K562 (cell line): ENCODE results near the gene CORO6. TPM values are rescaled to one million over a fixed set of nuclear protein-coding genes. Genes with fewer than 3 reads are reported as not detected.
A peak's percentile ranks its signal among the peaks of the same experiment; 100 is the strongest.

Source experiments
- ATAC-seq: fragments of 200-7000 bp; cut with Tn5 transposase; 3 replicates; pipeline ENCODE4 v1.9.1; 2020; ENCODE audit warnings: moderate library complexity
- BruUV-seq: library from RNA; stranded (reverse); fragments of 400-500 nt; replicated peaks from 2 replicates; lab custom pipeline; 2021; lab: Mats Ljungman, UMichigan
- CTCF ChIA-PET: fragments of 300-600 bp; formaldehyde crosslinking; extraction: SDS; loops from one replicate; lab custom pipeline; 2021; ENCODE audit warnings: low intra/inter-chr PET ratio; lab: Yijun Ruan, JAX
- POLR2A ChIA-PET: fragments of 300-600, 350-650 bp; sonication (Branson Sonifier 250); formaldehyde crosslinking; extraction: SDS; loops from one replicate; lab custom pipeline; 2021; ENCODE audit warnings: antibody characterized with exemption, inconsistent platforms; lab: Yijun Ruan, JAX
- DNase-seq, 4 experiments: peaks; one replicate each; pipeline versions ENCODE4 v3.0.0 to v3.0.0-alpha.2; 2011 to 2018; ENCODE audit warnings: low spot score in 3 of 4, mixed read lengths in 3 of 4; ENCODE audit errors: extremely low read depth in 1 of 4
- FAIRE-seq: peaks from 2 replicates; lab custom pipeline; 2011; peaks lifted over from hg19 to GRCh38; lab: Jason Lieb, UNC
- H2AFZ ChIP-seq: 2 replicates; pipeline ENCODE4 v1.6.0; 2011; ENCODE audit warnings: low read depth, low read length, control low read depth, inconsistent platforms
- H3K27ac ChIP-seq: fragments of 200-600 bp; 3 replicates; pipeline ENCODE4 v1.8.0; 2011; ENCODE audit warnings: low read depth, mild to moderate bottlenecking, control low read depth, inconsistent platforms, low read length, moderate library complexity, mixed read lengths; ENCODE audit errors: extremely low read depth
- H3K27me3 ChIP-seq, 2 experiments: fragments of 300-600 bp in 1 of 2; 2 replicates in 1 of 2; 3 replicates in 1 of 2; pipeline versions ENCODE4 v1.6.0 to v1.8.0; 2011; ENCODE audit warnings: inconsistent platforms in 2 of 2, low read length in 2 of 2, mild to moderate bottlenecking in 1 of 2, mixed read lengths in 1 of 2, moderate library complexity in 1 of 2; ENCODE audit not compliant: control insufficient read depth in 2 of 2, insufficient read depth in 2 of 2
- H3K36me3 ChIP-seq: fragments of 300-600 bp; 3 replicates; pipeline ENCODE4 v1.8.0; 2011; ENCODE audit warnings: mild to moderate bottlenecking, low read length, inconsistent platforms; ENCODE audit not compliant: control insufficient read depth, insufficient read depth
- H3K4me1 ChIP-seq, 2 experiments: fragments of 200-600 bp in 1 of 2; replicated peaks in 1 of 2; 2 replicates in 1 of 2; 3 replicates in 1 of 2; pipeline versions ENCODE4 v1.5.1 to v1.8.0; 2011; ENCODE audit warnings: inconsistent platforms in 2 of 2, low read length in 2 of 2, mild to moderate bottlenecking in 1 of 2, mixed read lengths in 1 of 2, moderate library complexity in 1 of 2; ENCODE audit not compliant: control insufficient read depth in 2 of 2, insufficient read depth in 2 of 2
- H3K4me2 ChIP-seq: 2 replicates; pipeline ENCODE4 v1.6.1; 2011; ENCODE audit warnings: low read length, control low read depth, inconsistent platforms, mixed read lengths; ENCODE audit not compliant: insufficient read depth
- H3K4me3 ChIP-seq: fragments of 200-600 bp; sonication (generic), shearing (Covaris generic); 2 replicates; pipeline ENCODE4 v1.5.1; 2016; ENCODE audit warnings: control low read depth, inconsistent platforms
- H3K79me2 ChIP-seq: fragments of 200-600 bp; 3 replicates; pipeline ENCODE4 v1.8.0; 2011; ENCODE audit warnings: low read length, inconsistent platforms; ENCODE audit not compliant: control insufficient read depth, insufficient read depth
- H3K9ac ChIP-seq, 2 experiments: 2 replicates each; pipeline versions ENCODE4 v1.6.0 to v1.6.1; 2011; ENCODE audit warnings: low read depth in 2 of 2, low read length in 2 of 2, control low read depth in 1 of 2, inconsistent platforms in 1 of 2, mild to moderate bottlenecking in 1 of 2, mixed read lengths in 1 of 2; ENCODE audit not compliant: insufficient read depth in 1 of 2
- H3K9me1 ChIP-seq: one replicate; pipeline ENCODE4 v1.6.0; 2011; ENCODE audit warnings: inconsistent platforms, mild to moderate bottlenecking, low read length, moderate library complexity; ENCODE audit not compliant: control insufficient read depth, insufficient read depth
- H3K9me3 ChIP-seq: replicated peaks from 2 replicates; pipeline ENCODE4 v1.5.1; 2011; ENCODE audit warnings: low read depth, low read length, inconsistent platforms; ENCODE audit not compliant: control insufficient read depth, insufficient read depth
- H4K20me1 ChIP-seq: replicated peaks from 2 replicates; pipeline ENCODE4 v1.6.1; 2011; ENCODE audit warnings: low read length, inconsistent platforms, mixed read lengths; ENCODE audit not compliant: control insufficient read depth, insufficient read depth
- ARID3B ChIP-seq: fragments of 250-450 bp; sonication (Bioruptor Pico); IDR thresholded peaks from 2 replicates; pipeline ENCODE4 v1.4.0; 2020; ENCODE audit warnings: borderline replicate concordance
- RBFOX2 ChIP-seq: fragments of 200-400 bp; formaldehyde crosslinking; IDR thresholded peaks from 2 replicates; pipeline ENCODE4 v1.6.1; 2017; ENCODE audit warnings: low read depth, mild to moderate bottlenecking, low read length, moderate library complexity
- WGBS: fragments of 100-300 bp; shearing (Covaris generic); methylation state at CpG from one replicate; pipeline ENCODE4 v1.1.6; 2016; ENCODE audit warnings: low coverage, mixed read lengths; ENCODE audit not compliant: insufficient coverage; ENCODE audit errors: missing lambda C conversion rate; 5-methylcytosine and 5-hydroxymethylcytosine counted together
- in situ Hi-C: fragments of 300-500 bp; cut with MboI; formaldehyde crosslinking; loops from 4 replicates; pipeline ENCODE4 v1.15.0; 2018; ENCODE audit warnings: inconsistent platforms, mixed read lengths
- intact Hi-C: fragments of 100-400 bp; cut with micrococcal nuclease; formaldehyde crosslinking; loops from 2 replicates; pipeline ENCODE4 v1.14.2; 2022
- polyA plus RNA-seq, 8 experiments: library from polyadenylated mRNA; depleted of rRNA in 4 of 8; stranded (reverse) in 5 of 8; unstranded in 3 of 8; fragments of >200 nt; fragmentation: Nextera tagmentation in 2 of 8; fragmentation: Illumina TruSeq in 1 of 8; extraction: Ambion mirVana in 2 of 8; extraction: Trizol in 1 of 8; gene quantifications; 2 replicates each; pipeline versions ENCODE4 v1.2.1 to v1.2.3, GENCODE V29; 2011 to 2014; ENCODE audit warnings: inconsistent platforms in 1 of 8, missing spikeins in 1 of 8
- small RNA-seq: library from RNA; depleted of rRNA; stranded (forward); fragments of <200 nt; gene quantifications from one replicate; pipeline ENCODE3, GENCODE V24; 2014
- total RNA-seq, 7 experiments: library from RNA; depleted of rRNA in 6 of 7; stranded (reverse); fragments of >200 nt in 6 of 7; fragmentation: Illumina TruSeq in 2 of 7; extraction: Trizol in 2 of 7; gene quantifications; 2 replicates each; pipeline versions ENCODE4 v1.2.1 to v1.2.3, GENCODE V29; 2011 to 2021; ENCODE audit warnings: low replicate concordance in 1 of 7

Gene CORO6
- total and polyA plus RNA-seq, 9 of the 15 experiments (the other 6 are each of a cell fraction or from before 2014, with no cell fraction given) = 0.04 to 11.9 (median 2.4) TPM

GRCh38 chr17:29565643-29566472 is 56.9 kb downstream of the CORO6 start:
- H3K9me3 ChIP-seq = no peaks in the 10 kb centered on the region
- H3K27ac ChIP-seq = no peak overlapping the region
- H3K4me2 ChIP-seq = no peak overlapping the region
- no peaks in the 10 kb centered on the region for H3K36me3 ChIP-seq
- 85% methylated on average over 25 of the region's 55 CpGs for WGBS
- TF ChIP-seq RBFOX2 (0 out of 2 replicates have a peak, but pooled peaks have one; percentile 16), ARID3B (CRISPR knock-in tag) (no peak)
- FAIRE-seq (no peak), DNase-seq (no peak), ATAC-seq (no peak)
- ChIA-PET POLR2A (interaction anchor here (0.7 kb wide), 1 partner anchor 11 kb away, joined by 3 read pairs; no protein-coding TSS in a partner anchor), CTCF (no interaction called here)
- H2AFZ ChIP-seq = no peak overlapping the region
- H4K20me1 ChIP-seq = peaks cover 9% of the 10 kb centered on the region
- in situ Hi-C loops (no loop called here), intact Hi-C loops (no loop called here)
- H3K4me3 ChIP-seq = no peak overlapping the region
- no peaks in the 10 kb centered on the region; a peak in 1 of 5 replicates for H3K27me3 ChIP-seq
- H3K9ac ChIP-seq = peak overlapping the region in 1 of 2 experiments; percentile 40; a peak in 1 of 4 replicates
- H3K4me1 ChIP-seq = peaks cover 3 to 42% of the 10 kb centered on the region in 2 experiments; a peak in 4 of 5 replicates
- no peaks in the 10 kb centered on the region for H3K9me1 ChIP-seq
- BruUV-seq = no TSS peak
- H3K79me2 ChIP-seq = no peaks in the 10 kb centered on the region

Small RNA genes lying within 50 kb of the gene (small RNA-seq; reads per million reads assigned to genes)
- gene RNU6-920P = not detected

Other genes with a start within 250 kb of the CORO6 start
- 13.5 and 17.0 TPM in 2 replicates for gene TAOK1, start 232.5 kb downstream of the CORO6 start, total RNA-seq (2014; rRNA removed)
- gene TAOK1, start 232.5 kb downstream of the CORO6 start, total RNA-seq (2014; rRNA removed; fragmentation: Illumina TruSeq; extraction: Trizol) = 22.2 and 23.9 TPM in 2 replicates
- gene TAOK1, start 232.5 kb downstream of the CORO6 start, total RNA-seq (2015; rRNA removed; fragmentation: Illumina TruSeq; extraction: Trizol) = 21.8 and 22.3 TPM in 2 replicates
- gene TAOK1, start 232.5 kb downstream of the CORO6 start, total RNA-seq (2021) = 32.8 and 33.1 TPM in 2 replicates
- gene TAOK1, start 232.5 kb downstream of the CORO6 start, polyA plus RNA-seq (2011; rRNA removed) = 10.0 and 15.9 TPM in 2 replicates
- gene TAOK1, start 232.5 kb downstream of the CORO6 start, polyA plus RNA-seq (2014; fragmentation: Illumina TruSeq; extraction: Trizol) = 12.9 and 16.5 TPM in 2 replicates
- gene TAOK1, start 232.5 kb downstream of the CORO6 start, polyA plus RNA-seq (2014; fragmentation: Nextera tagmentation; extraction: Ambion mirVana) = 1 to 10 TPM; 3.2 to 3.4 TPM
- 8.7 and 8.8 TPM in 2 replicates for gene TAOK1, start 232.5 kb downstream of the CORO6 start, polyA plus RNA-seq (2014; rRNA removed)
- gene ABHD15, start 55.9 kb downstream of the CORO6 start, total RNA-seq (2014; rRNA removed) = 2.4 and 3.1 TPM in 2 replicates
- 2.0 and 2.2 TPM in 2 replicates for gene ABHD15, start 55.9 kb downstream of the CORO6 start, total RNA-seq (2014; rRNA removed; fragmentation: Illumina TruSeq; extraction: Trizol)
- gene ABHD15, start 55.9 kb downstream of the CORO6 start, total RNA-seq (2015; rRNA removed; fragmentation: Illumina TruSeq; extraction: Trizol) = 3.8 and 4.2 TPM in 2 replicates
- 4.0 and 4.2 TPM in 2 replicates for gene ABHD15, start 55.9 kb downstream of the CORO6 start, total RNA-seq (2021)
- 0.85 and 1.8 TPM in 2 replicates for gene ABHD15, start 55.9 kb downstream of the CORO6 start, polyA plus RNA-seq (2011; rRNA removed)
- 2.4 and 2.5 TPM in 2 replicates for gene ABHD15, start 55.9 kb downstream of the CORO6 start, polyA plus RNA-seq (2014; fragmentation: Illumina TruSeq; extraction: Trizol)
- under 1 TPM; 0.85 to 0.97 TPM for gene ABHD15, start 55.9 kb downstream of the CORO6 start, polyA plus RNA-seq (2014; fragmentation: Nextera tagmentation; extraction: Ambion mirVana)
- 2.1 and 2.9 TPM in 2 replicates for gene ABHD15, start 55.9 kb downstream of the CORO6 start, polyA plus RNA-seq (2014; rRNA removed)
- gene TP53I13, start 54.2 kb downstream of the CORO6 start, total RNA-seq (2014; rRNA removed) = 25.2 and 27.6 TPM in 2 replicates
- 1.8 and 3.3 TPM in 2 replicates for gene TP53I13, start 54.2 kb downstream of the CORO6 start, total RNA-seq (2014; rRNA removed; fragmentation: Illumina TruSeq; extraction: Trizol)
- gene TP53I13, start 54.2 kb downstream of the CORO6 start, total RNA-seq (2015; rRNA removed; fragmentation: Illumina TruSeq; extraction: Trizol) = 13.0 and 13.9 TPM in 2 replicates
- 24.5 and 28.3 TPM in 2 replicates for gene TP53I13, start 54.2 kb downstream of the CORO6 start, total RNA-seq (2021)
- gene TP53I13, start 54.2 kb downstream of the CORO6 start, polyA plus RNA-seq (2011; rRNA removed) = 9.1 and 10.3 TPM in 2 replicates
- 4.7 and 13.5 TPM in 2 replicates for gene TP53I13, start 54.2 kb downstream of the CORO6 start, polyA plus RNA-seq (2014; fragmentation: Illumina TruSeq; extraction: Trizol)
- under 1 TPM; 0.08 to 0.13 TPM for gene TP53I13, start 54.2 kb downstream of the CORO6 start, polyA plus RNA-seq (2014; fragmentation: Nextera tagmentation; extraction: Ambion mirVana)
- 23.8 and 27.2 TPM in 2 replicates for gene TP53I13, start 54.2 kb downstream of the CORO6 start, polyA plus RNA-seq (2014; rRNA removed)
- gene GIT1, start 33.3 kb downstream of the CORO6 start, total RNA-seq (2014; rRNA removed) = 22.6 and 27.5 TPM in 2 replicates
- gene GIT1, start 33.3 kb downstream of the CORO6 start, total RNA-seq (2014; rRNA removed; fragmentation: Illumina TruSeq; extraction: Trizol) = 7.2 and 11.4 TPM in 2 replicates
- gene GIT1, start 33.3 kb downstream of the CORO6 start, total RNA-seq (2015; rRNA removed; fragmentation: Illumina TruSeq; extraction: Trizol) = 17.1 and 17.3 TPM in 2 replicates
- 31.3 and 35.3 TPM in 2 replicates for gene GIT1, start 33.3 kb downstream of the CORO6 start, total RNA-seq (2021)
- 15.9 and 16.5 TPM in 2 replicates for gene GIT1, start 33.3 kb downstream of the CORO6 start, polyA plus RNA-seq (2011; rRNA removed)
- 29.9 and 31.2 TPM in 2 replicates for gene GIT1, start 33.3 kb downstream of the CORO6 start, polyA plus RNA-seq (2014; fragmentation: Illumina TruSeq; extraction: Trizol)
- under 1 TPM; 0.35 to 0.38 TPM for gene GIT1, start 33.3 kb downstream of the CORO6 start, polyA plus RNA-seq (2014; fragmentation: Nextera tagmentation; extraction: Ambion mirVana)
- 21.4 and 21.6 TPM in 2 replicates for gene GIT1, start 33.3 kb downstream of the CORO6 start, polyA plus RNA-seq (2014; rRNA removed)
- 15.8 and 17.1 TPM in 2 replicates for gene ANKRD13B, start 29.8 kb downstream of the CORO6 start, total RNA-seq (2014; rRNA removed)
- 2.5 and 3.5 TPM in 2 replicates for gene ANKRD13B, start 29.8 kb downstream of the CORO6 start, total RNA-seq (2014; rRNA removed; fragmentation: Illumina TruSeq; extraction: Trizol)
- 4.3 and 5.0 TPM in 2 replicates for gene ANKRD13B, start 29.8 kb downstream of the CORO6 start, total RNA-seq (2015; rRNA removed; fragmentation: Illumina TruSeq; extraction: Trizol)
- 22.3 and 28.1 TPM in 2 replicates for gene ANKRD13B, start 29.8 kb downstream of the CORO6 start, total RNA-seq (2021)
- 4.6 and 6.5 TPM in 2 replicates for gene ANKRD13B, start 29.8 kb downstream of the CORO6 start, polyA plus RNA-seq (2011; rRNA removed)
- 10.3 and 11.7 TPM in 2 replicates for gene ANKRD13B, start 29.8 kb downstream of the CORO6 start, polyA plus RNA-seq (2014; fragmentation: Illumina TruSeq; extraction: Trizol)
- gene ANKRD13B, start 29.8 kb downstream of the CORO6 start, polyA plus RNA-seq (2014; fragmentation: Nextera tagmentation; extraction: Ambion mirVana) = under 1 TPM; 0.15 to 0.59 TPM
- 14.2 and 15.6 TPM in 2 replicates for gene ANKRD13B, start 29.8 kb downstream of the CORO6 start, polyA plus RNA-seq (2014; rRNA removed)